KMS-11 (cell line): Measurements from ENCODE around the gene TRIM31.
A peak's percentile ranks its signal among the peaks of the same experiment; 100 is the strongest.

Source experiments
- H2AFZ ChIP-seq: fragments of 200-600 bp; sonication (generic); 2 replicates; pipeline ENCODE4 v1.6.1; 2016; ENCODE audit warnings: antibody characterized with exemption, mixed run types, low read depth
- H3K27ac ChIP-seq: fragments of 200-600 bp; sonication (generic); 2 replicates; pipeline ENCODE4 v1.6.1; 2016; ENCODE audit warnings: mild to moderate bottlenecking, mixed run types
- H3K27me3 ChIP-seq: fragments of 200-600 bp; sonication (generic); 2 replicates; pipeline ENCODE4 v1.6.1; 2017; ENCODE audit warnings: mild to moderate bottlenecking, low read depth, mixed run types, moderate library complexity; ENCODE audit not compliant: insufficient read depth
- H3K36me3 ChIP-seq: fragments of 200-600 bp; sonication (generic); 2 replicates; pipeline ENCODE4 v1.6.1; 2017; ENCODE audit warnings: mild to moderate bottlenecking, mixed run types; ENCODE audit not compliant: insufficient read depth
- H3K4me1 ChIP-seq: fragments of 200-600 bp; sonication (generic); 2 replicates; pipeline ENCODE4 v1.6.1; 2016; ENCODE audit warnings: mild to moderate bottlenecking, low read depth, mixed run types; ENCODE audit not compliant: poor library complexity, severe bottlenecking
- H3K4me2 ChIP-seq: fragments of 200-600 bp; sonication (generic); 2 replicates; pipeline ENCODE4 v1.7.0; 2016; ENCODE audit warnings: mild to moderate bottlenecking, mixed run types
- H3K4me3 ChIP-seq: fragments of 200-600 bp; sonication (generic); IDR thresholded peaks from 2 replicates; pipeline ENCODE4 v1.6.1; 2017; ENCODE audit warnings: low read depth, low read length, mixed read lengths; ENCODE audit not compliant: insufficient read depth
- H3K79me2 ChIP-seq: fragments of 200-600 bp; sonication (generic); 2 replicates; pipeline ENCODE4 v1.6.1; 2016; ENCODE audit warnings: low read depth, mixed run types; ENCODE audit not compliant: insufficient read depth
- H3K9ac ChIP-seq: fragments of 200-600 bp; sonication (generic); 2 replicates; pipeline ENCODE4 v1.6.1; 2016; ENCODE audit warnings: mild to moderate bottlenecking, mixed run types
- H4K20me1 ChIP-seq: fragments of 200-600 bp; sonication (generic); 2 replicates; pipeline ENCODE4 v1.6.1; 2016; ENCODE audit warnings: mild to moderate bottlenecking, mixed run types; ENCODE audit not compliant: insufficient read depth
- CTCF ChIP-seq: fragments of 200-600 bp; sonication (generic); conservative IDR thresholded peaks from 2 replicates; pipeline ENCODE4 v1.6.1; 2017; ENCODE audit warnings: low read depth, mild to moderate bottlenecking, antibody characterized with exemption, low read length, moderate library complexity, mixed read lengths

Gene TRIM31

GRCh38 chr6:30150671-30151395 is 37.9 kb upstream of the TRIM31 start:
- Histone ChIP-seq H3K27me3 (no peaks in the 10 kb centered on the region), H3K36me3 (no peaks in the 10 kb centered on the region), H3K4me1 (peaks cover 19% of the 10 kb centered on the region), H4K20me1 (no peaks in the 10 kb centered on the region), H3K79me2 (no peaks in the 10 kb centered on the region), H3K9ac (no peak overlapping the region), H3K27ac (no peak overlapping the region), H2AFZ (no peak overlapping the region), H3K4me3 (no peak overlapping the region), H3K4me2 (no peak overlapping the region)
- no peak for TF ChIP-seq CTCF

- no peaks in the 10 kb centered on the region for H3K27me3 ChIP-seq
- H3K27ac ChIP-seq, result no peak overlapping the region
- peaks cover 19% of the 10 kb centered on the region for H3K4me1 ChIP-seq
- H3K4me2 ChIP-seq, result no peak overlapping the region
- H2AFZ ChIP-seq, result no peak overlapping the region
- TF ChIP-seq CTCF, result no peak
- no peaks in the 10 kb centered on the region for H4K20me1 ChIP-seq
- H3K4me3 ChIP-seq, result no peak overlapping the region
- no peak overlapping the region for H3K9ac ChIP-seq
- H3K36me3 ChIP-seq, result no peaks in the 10 kb centered on the region
- no peaks in the 10 kb centered on the region for H3K79me2 ChIP-seq
These were observed 37.1 kb upstream of the TRIM31 start for GRCh38 chr6:30149858-30150550.

- no peak overlapping the region for H3K4me3 ChIP-seq
- no peak overlapping the region for H3K27ac ChIP-seq
These were observed 36.3 kb upstream of the TRIM31 start for GRCh38 chr6:30149234-30149633.

GRCh38 chr6:30147096-30147495 is 34.2 kb upstream of the TRIM31 start:
- H3K27me3 ChIP-seq, result no peaks in the 10 kb centered on the region
- no peaks in the 10 kb centered on the region for H3K36me3 ChIP-seq
- TF ChIP-seq CTCF, result no peak
- peak overlapping the region; percentile 19; the same call in 1 of the 2 replicates for H3K4me2 ChIP-seq
- peaks cover 19% of the 10 kb centered on the region for H3K4me1 ChIP-seq
- no peak overlapping the region for H3K27ac ChIP-seq
- H3K79me2 ChIP-seq, result no peaks in the 10 kb centered on the region
- H3K4me3 ChIP-seq, result no peak overlapping the region
- no peaks in the 10 kb centered on the region for H4K20me1 ChIP-seq
- H2AFZ ChIP-seq, result peak overlapping the region; percentile 15; the same call in 1 of the 2 replicates
- H3K9ac ChIP-seq, result no peak overlapping the region

More at GRCh38 chr6:30149234-30149633, 36.3 kb upstream of the TRIM31 start:
- H3K9ac ChIP-seq, result no peak overlapping the region
- no peak for TF ChIP-seq CTCF
- H3K4me2 ChIP-seq, result no peak overlapping the region
- H3K4me1 ChIP-seq, result peaks cover 19% of the 10 kb centered on the region
- H4K20me1 ChIP-seq, result no peaks in the 10 kb centered on the region
- no peak overlapping the region for H2AFZ ChIP-seq
- no peaks in the 10 kb centered on the region for H3K79me2 ChIP-seq
- H3K27me3 ChIP-seq, result no peaks in the 10 kb centered on the region
- no peaks in the 10 kb centered on the region for H3K36me3 ChIP-seq
